K562 (cell line): ENCODE measurements around the gene SLC31A2. TPM values are rescaled to one million over a fixed set of nuclear protein-coding genes. Genes with fewer than 3 reads are reported as not detected.
A peak's percentile ranks its signal among the peaks of the same experiment; 100 is the strongest.
"Not testable (repeated sequence)": the region's sequence is repeated elsewhere in the genome, so short reads cannot be mapped to it uniquely, and the experiment has no call there.

Source experiments
- ATAC-seq: fragments of 200-7000 bp; cut with Tn5 transposase; 3 replicates; pipeline ENCODE4 v1.9.1; 2020; ENCODE audit warnings: moderate library complexity
- BruUV-seq: library from RNA; stranded (reverse); fragments of 400-500 nt; replicated peaks from 2 replicates; lab custom pipeline; 2021; lab: Mats Ljungman, UMichigan
- CTCF ChIA-PET: fragments of 300-600 bp; formaldehyde crosslinking; extraction: SDS; loops from one replicate; lab custom pipeline; 2021; ENCODE audit warnings: low intra/inter-chr PET ratio; lab: Yijun Ruan, JAX
- POLR2A ChIA-PET: fragments of 300-600, 350-650 bp; sonication (Branson Sonifier 250); formaldehyde crosslinking; extraction: SDS; loops from one replicate; lab custom pipeline; 2021; ENCODE audit warnings: antibody characterized with exemption, inconsistent platforms; lab: Yijun Ruan, JAX
- DNase-seq, 4 experiments: peaks; one replicate each; pipeline versions ENCODE4 v3.0.0 to v3.0.0-alpha.2; 2011 to 2018; ENCODE audit warnings: low spot score in 3 of 4, mixed read lengths in 3 of 4; ENCODE audit errors: extremely low read depth in 1 of 4
- FAIRE-seq: peaks from 2 replicates; lab custom pipeline; 2011; peaks lifted over from hg19 to GRCh38; lab: Jason Lieb, UNC
- H2AFZ ChIP-seq: 2 replicates; pipeline ENCODE4 v1.6.0; 2011; ENCODE audit warnings: low read depth, low read length, control low read depth, inconsistent platforms
- H3K27ac ChIP-seq: fragments of 200-600 bp; 3 replicates; pipeline ENCODE4 v1.8.0; 2011; ENCODE audit warnings: low read depth, mild to moderate bottlenecking, control low read depth, inconsistent platforms, low read length, moderate library complexity, mixed read lengths; ENCODE audit errors: extremely low read depth
- H3K27me3 ChIP-seq, 2 experiments: fragments of 300-600 bp in 1 of 2; 2 replicates in 1 of 2; 3 replicates in 1 of 2; pipeline versions ENCODE4 v1.6.0 to v1.8.0; 2011; ENCODE audit warnings: inconsistent platforms in 2 of 2, low read length in 2 of 2, mild to moderate bottlenecking in 1 of 2, mixed read lengths in 1 of 2, moderate library complexity in 1 of 2; ENCODE audit not compliant: control insufficient read depth in 2 of 2, insufficient read depth in 2 of 2
- H3K36me3 ChIP-seq: fragments of 300-600 bp; 3 replicates; pipeline ENCODE4 v1.8.0; 2011; ENCODE audit warnings: mild to moderate bottlenecking, low read length, inconsistent platforms; ENCODE audit not compliant: control insufficient read depth, insufficient read depth
- H3K4me1 ChIP-seq, 2 experiments: fragments of 200-600 bp in 1 of 2; replicated peaks in 1 of 2; 2 replicates in 1 of 2; 3 replicates in 1 of 2; pipeline versions ENCODE4 v1.5.1 to v1.8.0; 2011; ENCODE audit warnings: inconsistent platforms in 2 of 2, low read length in 2 of 2, mild to moderate bottlenecking in 1 of 2, mixed read lengths in 1 of 2, moderate library complexity in 1 of 2; ENCODE audit not compliant: control insufficient read depth in 2 of 2, insufficient read depth in 2 of 2
- H3K4me2 ChIP-seq: 2 replicates; pipeline ENCODE4 v1.6.1; 2011; ENCODE audit warnings: low read length, control low read depth, inconsistent platforms, mixed read lengths; ENCODE audit not compliant: insufficient read depth
- H3K4me3 ChIP-seq: fragments of 200-600 bp; sonication (generic), shearing (Covaris generic); 2 replicates; pipeline ENCODE4 v1.5.1; 2016; ENCODE audit warnings: control low read depth, inconsistent platforms
- H3K79me2 ChIP-seq: fragments of 200-600 bp; 3 replicates; pipeline ENCODE4 v1.8.0; 2011; ENCODE audit warnings: low read length, inconsistent platforms; ENCODE audit not compliant: control insufficient read depth, insufficient read depth
- H3K9ac ChIP-seq, 2 experiments: 2 replicates each; pipeline versions ENCODE4 v1.6.0 to v1.6.1; 2011; ENCODE audit warnings: low read depth in 2 of 2, low read length in 2 of 2, control low read depth in 1 of 2, inconsistent platforms in 1 of 2, mild to moderate bottlenecking in 1 of 2, mixed read lengths in 1 of 2; ENCODE audit not compliant: insufficient read depth in 1 of 2
- H3K9me1 ChIP-seq: one replicate; pipeline ENCODE4 v1.6.0; 2011; ENCODE audit warnings: inconsistent platforms, mild to moderate bottlenecking, low read length, moderate library complexity; ENCODE audit not compliant: control insufficient read depth, insufficient read depth
- H3K9me3 ChIP-seq: replicated peaks from 2 replicates; pipeline ENCODE4 v1.5.1; 2011; ENCODE audit warnings: low read depth, low read length, inconsistent platforms; ENCODE audit not compliant: control insufficient read depth, insufficient read depth
- H4K20me1 ChIP-seq: replicated peaks from 2 replicates; pipeline ENCODE4 v1.6.1; 2011; ENCODE audit warnings: low read length, inconsistent platforms, mixed read lengths; ENCODE audit not compliant: control insufficient read depth, insufficient read depth
- CTCF ChIP-seq, 3 experiments: IDR thresholded peaks in 2 of 3; conservative IDR thresholded peaks in 1 of 3; 2 replicates each; pipeline ENCODE4 v1.5.1; 2011 to 2012; ENCODE audit warnings: low read length in 3 of 3, mild to moderate bottlenecking in 3 of 3, control low read depth in 2 of 3, improper control_type of control experiment in 1 of 3, inconsistent platforms in 1 of 3, low read depth in 1 of 3, mixed read lengths in 1 of 3, moderate library complexity in 1 of 3; ENCODE audit not compliant: insufficient read depth in 2 of 3
- NFIC ChIP-seq: fragments of 450-650 bp; IDR thresholded peaks from 2 replicates; pipeline ENCODE4 v1.6.1; 2017; ENCODE audit warnings: mild to moderate bottlenecking, inconsistent platforms
- NFIX ChIP-seq: fragments of 250-450 bp; sonication (Bioruptor Pico); IDR thresholded peaks from 2 replicates; pipeline ENCODE4 v1.4.0; 2020; ENCODE audit warnings: low read depth, mild to moderate bottlenecking, moderate library complexity
- RAD21 ChIP-seq, 2 experiments: fragments of 250-450 bp in 1 of 2; fragments of 450-650 bp in 1 of 2; sonication (Bioruptor Pico) in 1 of 2; formaldehyde crosslinking in 1 of 2; IDR thresholded peaks in 1 of 2; conservative IDR thresholded peaks in 1 of 2; 2 replicates each; pipeline versions ENCODE4 v1.4.0 to v1.8.0; 2020 to 2022; ENCODE audit warnings: mild to moderate bottlenecking in 2 of 2, moderate library complexity in 1 of 2
- REST ChIP-seq, 2 experiments: fragments of 450-650 bp; formaldehyde crosslinking in 1 of 2; IDR thresholded peaks; 2 replicates each; pipeline versions ENCODE4 v1.4.0 to v1.6.1; 2014 to 2020; ENCODE audit warnings: mild to moderate bottlenecking in 2 of 2, borderline replicate concordance in 1 of 2, low read depth in 1 of 2
- WGBS: fragments of 100-300 bp; shearing (Covaris generic); methylation state at CpG from one replicate; pipeline ENCODE4 v1.1.6; 2016; ENCODE audit warnings: low coverage, mixed read lengths; ENCODE audit not compliant: insufficient coverage; ENCODE audit errors: missing lambda C conversion rate; 5-methylcytosine and 5-hydroxymethylcytosine counted together
- in situ Hi-C: fragments of 300-500 bp; cut with MboI; formaldehyde crosslinking; loops from 4 replicates; pipeline ENCODE4 v1.15.0; 2018; ENCODE audit warnings: inconsistent platforms, mixed read lengths
- intact Hi-C: fragments of 100-400 bp; cut with micrococcal nuclease; formaldehyde crosslinking; loops from 2 replicates; pipeline ENCODE4 v1.14.2; 2022
- polyA plus RNA-seq, 8 experiments: library from polyadenylated mRNA; depleted of rRNA in 4 of 8; stranded (reverse) in 5 of 8; unstranded in 3 of 8; fragments of >200 nt; fragmentation: Nextera tagmentation in 2 of 8; fragmentation: Illumina TruSeq in 1 of 8; extraction: Ambion mirVana in 2 of 8; extraction: Trizol in 1 of 8; gene quantifications; 2 replicates each; pipeline versions ENCODE4 v1.2.1 to v1.2.3, GENCODE V29; 2011 to 2014; ENCODE audit warnings: inconsistent platforms in 1 of 8, missing spikeins in 1 of 8
- total RNA-seq, 7 experiments: library from RNA; depleted of rRNA in 6 of 7; stranded (reverse); fragments of >200 nt in 6 of 7; fragmentation: Illumina TruSeq in 2 of 7; extraction: Trizol in 2 of 7; gene quantifications; 2 replicates each; pipeline versions ENCODE4 v1.2.1 to v1.2.3, GENCODE V29; 2011 to 2021; ENCODE audit warnings: low replicate concordance in 1 of 7

Gene SLC31A2
- total and polyA plus RNA-seq, 9 of the 15 experiments (the other 6 are each of a cell fraction or from before 2014, with no cell fraction given): 1.5 to 4.3 (median 2.3) TPM

- DNase-seq: peak in 3 of 4 experiments; percentile 25 to 38 (median 29)
- intact Hi-C loops: loop anchor here (5.0 kb wide), 2 partner anchors 186 to 544 kb away; no protein-coding TSS in a partner anchor
- peak; percentile 88 for FAIRE-seq
Measured at GRCh38 chr9:113112706-113113510, 37.9 kb upstream of the SLC31A2 start.

More at GRCh38 chr9:113112706-113113510, 37.9 kb upstream of the SLC31A2 start:
- H3K4me1 ChIP-seq; H4K20me1 ChIP-seq; POLR2A ChIA-PET; H3K27me3 ChIP-seq; H3K9me3 ChIP-seq; H3K9ac ChIP-seq; H3K9me1 ChIP-seq; H3K27ac ChIP-seq; H3K4me2 ChIP-seq; H3K4me3 ChIP-seq; H3K79me2 ChIP-seq; H2AFZ ChIP-seq; H3K36me3 ChIP-seq; BruUV-seq; TF ChIP-seq REST (CRISPR knock-in tag; IDR thresholded peaks at IDR 0.05; ENCODE audit: low read depth): not testable (repeated sequence)
- in situ Hi-C loops: loop anchor here (10.0 kb wide), 1 partner anchor 542 kb away; no protein-coding TSS in a partner anchor
- TF ChIP-seq CTCF (IDR thresholded peaks at IDR 0.05 in 2 of 3, conservative IDR thresholded peaks at IDR 0.05 in 1 of 3; ENCODE audit: insufficient read depth in 2 of 3, low read depth in 1 of 3, low read length in 3 of 3) (peak in 2 of 3 experiments; percentile 29 to 30; a peak in 1 of 6 replicates), RAD21 (CRISPR knock-in tag; conservative IDR thresholded peaks at IDR 0.05 in 1 of 2, IDR thresholded peaks at IDR 0.05 in 1 of 2) (peak in 1 of 2 experiments; percentile 12; a peak in 2 of 4 replicates), REST (IDR thresholded peaks at IDR 0.05; ENCODE audit: borderline replicate concordance) (peak; percentile 46; the same call in 1 of the 2 replicates), NFIX (CRISPR knock-in tag) (0 out of 2 replicates have a peak, but pooled peaks have one; percentile 14), NFIC (peak; percentile 67)
- ATAC-seq: peak; percentile 86
- WGBS: 0% methylated on average over 1 of the region's 54 CpGs
- CTCF ChIA-PET: interaction anchor here (0.8 to 2.2 kb wide), 7 partner anchors 9 to 545 kb away, joined by 3 to 35 read pairs (median 9); partner anchors contain the start of gene SLC31A2
